Germinal center (tissue), 1 donor: Measurements from ENCODE around the gene OR2L5.

Experiments used
- DNase-seq: peaks from one replicate; pipeline ENCODE4 v3.0.0; 2012; ENCODE audit warnings: mixed read lengths, low spot score

OR2L5 gene

GRCh38 chr1:248013229-248013710 is at the start of gene OR2L5:
Gene OR2L5, plus strand, starts transcription at chr1:248013660. Its CDS starts 8,288 bp downstream, at chr1:248021948.
- DNase-seq, result no peak

GRCh38 chr1:247964933-247965332 is 48.5 kb upstream of the OR2L5 start, which contains the start of gene OR2AK2:
Gene OR2AK2, plus strand, starts transcription at chr1:247965233. Its CDS starts 144 bp downstream, at chr1:247965377.
- DNase-seq, result no peak

GRCh38 chr1:247966532-247967204 is 46.8 kb upstream of the OR2L5 start:
- DNase-seq, result no peak

- no peak for DNase-seq
Observed at GRCh38 chr1:247992986-247993385, 20.5 kb upstream of the OR2L5 start.

- DNase-seq, result no peak
Observed at GRCh38 chr1:247998811-247999210, 14.6 kb upstream of the OR2L5 start.

- DNase-seq, result no peak
Observed at GRCh38 chr1:248000169-248000568, 13.3 kb upstream of the OR2L5 start.

- DNase-seq, result no peak
Observed at GRCh38 chr1:248007778-248008177, 5.7 kb upstream of the OR2L5 start.

GRCh38 chr1:248009681-248010080 is 3.8 kb upstream of the OR2L5 start:
- no peak for DNase-seq

GRCh38 chr1:248015803-248016202 is 2.3 kb downstream of the OR2L5 start:
- DNase-seq, result no peak

- no peak for DNase-seq
Observed at GRCh38 chr1:248029770-248030169, 16.3 kb downstream of the OR2L5 start, which contains the start of gene OR2L2. Gene OR2L2, plus strand, starts transcription at chr1:248030070. Its CDS starts 8,198 bp downstream, at chr1:248038268.

- no peak for DNase-seq
Observed at GRCh38 chr1:248045209-248045608, 31.7 kb downstream of the OR2L5 start.

GRCh38 chr1:248046536-248046935 is 33.1 kb downstream of the OR2L5 start, which contains the start of gene OR2L3:
Gene OR2L3, plus strand, starts transcription at chr1:248046836. Its CDS starts 13,846 bp downstream, at chr1:248060682.
- DNase-seq, result no peak

GRCh38 chr1:248047008-248047407 is 33.5 kb downstream of the OR2L5 start:
- DNase-seq, result no peak

- no peak for DNase-seq
Observed at GRCh38 chr1:248054671-248055070, 41.2 kb downstream of the OR2L5 start.

GRCh38 chr1:248055261-248055660 is 41.8 kb downstream of the OR2L5 start:
- no peak for DNase-seq

- DNase-seq, result no peak
Observed at GRCh38 chr1:248065071-248065470, 51.6 kb downstream of the OR2L5 start.

GRCh38 chr1:248065604-248066003 is 52.1 kb downstream of the OR2L5 start:
- DNase-seq, result no peak
